Gastrocnemius medialis (tissue), 4 donors: ENCODE results near the gene EIF1AD. TPM values are rescaled to one million over a fixed set of nuclear protein-coding genes. Genes with fewer than 3 reads are reported as not detected.

Experiments
- ATAC-seq, 2 donors: fragments of 150-250 bp; one replicate each; pipeline ENCODE4 v1.9.1; 2016
- DNase-seq, 2 donors: peaks; one replicate each; pipeline ENCODE4 v3.0.0-alpha.2; 2019
- H3K27ac ChIP-seq, 4 donors: fragments of 200-600 bp; sonication (generic); 1 replicate in 1 of 4; 2 replicates in 3 of 4; pipeline ENCODE4 v1.5.1; 2016 to 2018; ENCODE audit warnings: mild to moderate bottlenecking in 2 of 4, moderate library complexity in 1 of 4
- H3K27me3 ChIP-seq, 3 donors: fragments of 200-600 bp; sonication (generic) in 2 of 3; 1 replicate in 1 of 3; 2 replicates in 2 of 3; pipeline versions ENCODE4 v1.5.1 to v1.6.0; 2016 to 2019; ENCODE audit warnings: mild to moderate bottlenecking in 1 of 3, moderate library complexity in 1 of 3
- H3K36me3 ChIP-seq, 2 donors: fragments of 200-600 bp; sonication (generic) in 1 of 2; one replicate each; pipeline ENCODE4 v1.5.1; 2017 to 2018
- H3K4me1 ChIP-seq, 2 donors: fragments of 200-600 bp; sonication (generic) in 1 of 2; one replicate each; pipeline ENCODE4 v1.5.1; 2016 to 2017; ENCODE audit warnings: mild to moderate bottlenecking in 2 of 2
- H3K4me3 ChIP-seq, 4 donors: fragments of 200-600 bp; sonication (generic) in 3 of 4; 1 replicate in 1 of 4; 2 replicates in 3 of 4; pipeline ENCODE4 v1.5.1; 2016 to 2019; ENCODE audit warnings: mild to moderate bottlenecking in 2 of 4
- H3K9me3 ChIP-seq, 3 donors: fragments of 200-600 bp; sonication (generic) in 2 of 3; 1 replicate in 1 of 3; 2 replicates in 2 of 3; pipeline ENCODE4 v1.5.1; 2016 to 2019
- CTCF ChIP-seq, 5 experiments: fragments of 450-650 bp in 3 of 5; fragments of 200-600 bp in 2 of 5; sonication (generic) in 2 of 5; IDR thresholded peaks in 4 of 5; conservative IDR thresholded peaks in 1 of 5; 1 replicate in 4 of 5; 2 replicates in 1 of 5; pipeline ENCODE4 v1.5.1; 2016 to 2019; ENCODE audit warnings: antibody characterized with exemption in 5 of 5, mild to moderate bottlenecking in 3 of 5, moderate library complexity in 3 of 5
- POLR2A ChIP-seq, 2 donors: fragments of 450-650 bp; IDR thresholded peaks; one replicate each; pipeline ENCODE4 v1.6.1; 2017; ENCODE audit warnings: antibody characterized with exemption in 2 of 2, mild to moderate bottlenecking in 2 of 2, moderate library complexity in 2 of 2
- in situ Hi-C, 4 donors: fragments of 200-750 bp; cut with MboI; loops; one replicate each; pipeline versions ENCODE4 v1.15.0 to v1.8.0; 2017; ENCODE audit warnings: low sequenced_read_pairs in 4 of 4
- intact Hi-C: fragments of 100-400 bp; cut with DNase I; formaldehyde crosslinking; loops from one replicate; pipeline ENCODE4 v1.15.1; 2023; ENCODE audit warnings: low total_unique reads
- total RNA-seq, 4 donors: library from RNA; depleted of rRNA; stranded (reverse); fragments of >200 nt; gene quantifications; one replicate each; pipeline versions ENCODE4 v1.1.0 to v1.2.3, GENCODE V29; 2016

EIF1AD gene
- 10 to 100 TPM; 29.3 to 39.8 (median 35.4) TPM for total RNA-seq

GRCh38 chr11:66001942-66002647 lies at the start of gene EIF1AD, which contains the start of gene BANF1:
TSS of gene EIF1AD (minus strand) at chr11:66002157. CDS start at chr11:66000389, 1,768 bp downstream.
TSS of gene BANF1 (plus strand) at chr11:66002503. CDS start at chr11:66003251, 748 bp downstream.
- intact Hi-C loops (loop anchor here (1.0 to 5.0 kb wide), 6 partner anchors 41 to 340 kb away; partner anchors contain the start of genes C11orf68, DRAP1, FIBP and RELA), in situ Hi-C loops (no loop called here)
- peaks cover 29 to 39% of the 10 kb centered on the region in 2 donors for H3K4me1 ChIP-seq
- DNase-seq (peak; percentile 91 to 92), ATAC-seq (peak; percentile 89 to 93)
- H3K27ac ChIP-seq = peak within 1 kb of the TSS; percentile 91 to 99 (median 97)
- no peaks in the 10 kb centered on the region for H3K9me3 ChIP-seq
- peak within 1 kb of the TSS; percentile 80 to 97 (median 84) for H3K4me3 ChIP-seq
- peaks cover 2 to 56% of the 10 kb centered on the region in 2 donors for H3K36me3 ChIP-seq
- no peaks in the 10 kb centered on the region for H3K27me3 ChIP-seq
- TF ChIP-seq POLR2A (IDR thresholded peaks at IDR 0.05) (peak; percentile 50 to 75), CTCF (IDR thresholded peaks at IDR 0.05 in 4 of 5, conservative IDR thresholded peaks at IDR 0.05 in 1 of 5) (no peak)

- in situ Hi-C loops = no loop called here
- H3K9me3 ChIP-seq = no peaks in the 10 kb centered on the region
Measured at GRCh38 chr11:66051371-66051765, 49.4 kb upstream of the EIF1AD start.

GRCh38 chr11:66050581-66051231 lies 48.7 kb upstream of the EIF1AD start:
- peaks cover 13 to 19% of the 10 kb centered on the region in 2 donors for H3K4me1 ChIP-seq
- H3K27ac ChIP-seq = peak overlapping the region; percentile 83 to 94 (median 90)
- H3K9me3 ChIP-seq = no peaks in the 10 kb centered on the region
- ATAC-seq (no peak), DNase-seq (no peak)
- H3K36me3 ChIP-seq = peaks cover 0 to 23% of the 10 kb centered on the region in 2 donors
- H3K27me3 ChIP-seq = peaks cover 0 to 3% (median 0%) of the 10 kb centered on the region in 3 donors
- in situ Hi-C loops (no loop called here), intact Hi-C loops (loop anchor here (5.0 to 10.0 kb wide), 2 partner anchors 217 to 1374 kb away; partner anchors contain the start of genes RAB1B and RPS6KB2)
- no peak overlapping the region for H3K4me3 ChIP-seq
- TF ChIP-seq CTCF (IDR thresholded peaks at IDR 0.05 in 4 of 5, conservative IDR thresholded peaks at IDR 0.05 in 1 of 5) (no peak), POLR2A (IDR thresholded peaks at IDR 0.05) (no peak)

More at GRCh38 chr11:66051371-66051765, 49.4 kb upstream of the EIF1AD start:
- ATAC-seq = no peak
- DNase-seq = no peak
- peaks cover 13 to 19% of the 10 kb centered on the region in 2 donors for H3K4me1 ChIP-seq
- TF ChIP-seq CTCF (IDR thresholded peaks at IDR 0.05 in 4 of 5, conservative IDR thresholded peaks at IDR 0.05 in 1 of 5) (no peak), POLR2A (IDR thresholded peaks at IDR 0.05) (no peak)
- peaks cover 0 to 29% of the 10 kb centered on the region in 2 donors for H3K36me3 ChIP-seq
- intact Hi-C loops = loop anchor here (5.0 to 10.0 kb wide), 2 partner anchors 216 to 1373 kb away; partner anchors contain the start of genes RAB1B and RPS6KB2
- peak overlapping the region; percentile 83 to 94 (median 90) for H3K27ac ChIP-seq
- peak overlapping the region; percentile 95 to 100 (median 98) for H3K4me3 ChIP-seq
- H3K27me3 ChIP-seq = peaks cover 0 to 3% (median 0%) of the 10 kb centered on the region in 3 donors

GRCh38 chr11:66048547-66049323 lies 46.8 kb upstream of the EIF1AD start, which contains the start of gene GAL3ST3:
TSS of gene GAL3ST3 (minus strand) at chr11:66049161. CDS start at chr11:66045415, 3,746 bp downstream.
- intact Hi-C loops = no loop called here
- no peak within 1 kb of the TSS for H3K27ac ChIP-seq
- H3K4me3 ChIP-seq = no peak within 1 kb of the TSS
- H3K36me3 ChIP-seq = peaks cover 0 to 7% of the 10 kb centered on the region in 2 donors
- peaks cover 0 to 3% (median 0%) of the 10 kb centered on the region in 3 donors for H3K27me3 ChIP-seq
- no peaks in the 10 kb centered on the region for H3K9me3 ChIP-seq
- peaks cover 17 to 19% of the 10 kb centered on the region in 2 donors for H3K4me1 ChIP-seq
- TF ChIP-seq CTCF (IDR thresholded peaks at IDR 0.05 in 4 of 5, conservative IDR thresholded peaks at IDR 0.05 in 1 of 5) = no peak
- no peak for TF ChIP-seq POLR2A (IDR thresholded peaks at IDR 0.05)
- no peak for ATAC-seq
- no peak for DNase-seq
- in situ Hi-C loops = no loop called here
